Pancreas (tissue), 10 donors: ENCODE measurements around the gene CYYR1. TPM values are rescaled to one million over a fixed set of nuclear protein-coding genes. Genes with fewer than 3 reads are reported as not detected.

Experiments
- ATAC-seq, 4 donors: fragments of 200-7000 bp; cut with Tn5 transposase; one replicate each; pipeline versions ENCODE4 v1.8.0 to v1.9.1; 2020; ENCODE audit warnings: mild to moderate bottlenecking in 4 of 4, moderate library complexity in 4 of 4
- DNase-seq, 6 donors: peaks; one replicate each; pipeline ENCODE4 v3.0.0-alpha.2; 2020
- FAIRE-seq: peaks from 2 replicates; lab custom pipeline; 2012; peaks lifted over from hg19 to GRCh38; lab: Jason Lieb, UNC
- H3K27ac ChIP-seq, 4 donors: fragments of 200-600 bp; sonication (generic); 1 replicate in 3 of 4; 2 replicates in 1 of 4; pipeline versions ENCODE4 v1.5.0 to v1.8.0; 2020
- H3K27me3 ChIP-seq, 4 donors: fragments of 200-600 bp; one replicate each; pipeline ENCODE4 v1.8.0; 2021
- H3K36me3 ChIP-seq, 3 donors: fragments of 200-600 bp; sonication (generic) in 1 of 3; one replicate each; pipeline versions ENCODE4 v1.5.0 to v1.8.0; 2020 to 2021
- H3K4me1 ChIP-seq, 3 donors: fragments of 200-600 bp; one replicate each; pipeline ENCODE4 v1.8.0; 2021
- H3K4me3 ChIP-seq, 4 donors: fragments of 200-600 bp; sonication (generic) in 2 of 4; one replicate each; pipeline versions ENCODE4 v1.5.0 to v1.8.0; 2020 to 2021
- H3K9me3 ChIP-seq, 4 donors: fragments of 200-600 bp; one replicate each; pipeline ENCODE4 v1.8.0; 2021
- CTCF ChIP-seq, 4 donors: fragments of 200-600 bp; sonication (generic) in 3 of 4; IDR thresholded peaks; one replicate each; pipeline versions ENCODE4 v1.5.0 to v1.8.0; 2021; ENCODE audit warnings: antibody characterized with exemption in 4 of 4
- WGBS, 2 donors: extraction: QIAGEN DNeasy Blood & Tissue Kit; methylation state at CpG; one replicate each; pipeline ENCODE4 v1.1.7; 2013; 5-methylcytosine and 5-hydroxymethylcytosine counted together
- intact Hi-C, 3 donors: fragments of 100-400 bp; cut with DNase I; formaldehyde crosslinking; loops; one replicate each; pipeline versions ENCODE4 v1.11.1 to v1.14.2; 2022
- polyA plus RNA-seq, 2 donors: library from polyadenylated mRNA; stranded (reverse); fragments of 200-250 nt; gene quantifications; one replicate each; pipeline ENCODE4 v1.2.3, GENCODE V29; 2013
- total RNA-seq, 6 donors: library from RNA; stranded (reverse); fragmentation: NEBNext Ultra II Directional in 4 of 6; extraction: Animal tissue kit (Norgen Biotek cat#: 25700) in 4 of 6; gene quantifications; one replicate each; pipeline versions ENCODE4 v1.2.1 to v1.2.4, GENCODE V29; 2021 to 2023
- donor health status: healthy with polysubstance abuse.
- donor health status: DM: no; HTN: no; CAD: no; lungs with moderate emphysema.
- donor health status: DM: no; HTN: no; CAD: no.
- donor health status: control.
- donor health status: control.
- donor health status: Bipolar disorder and iron deficiency.
- donor health status: DM: yes; HTN: yes; CAD: no.
- donor health status: DM: no; HTN: no; CAD: no.
- donor health status: DM: no; HTN: no; CAD: no.
- donor health status: DM: yes; HTN: yes; CAD: no.

The CYYR1 gene
- total and polyA plus RNA-seq, 8 donors = 2.2 to 8.1 (median 4.0) TPM

DNA sequence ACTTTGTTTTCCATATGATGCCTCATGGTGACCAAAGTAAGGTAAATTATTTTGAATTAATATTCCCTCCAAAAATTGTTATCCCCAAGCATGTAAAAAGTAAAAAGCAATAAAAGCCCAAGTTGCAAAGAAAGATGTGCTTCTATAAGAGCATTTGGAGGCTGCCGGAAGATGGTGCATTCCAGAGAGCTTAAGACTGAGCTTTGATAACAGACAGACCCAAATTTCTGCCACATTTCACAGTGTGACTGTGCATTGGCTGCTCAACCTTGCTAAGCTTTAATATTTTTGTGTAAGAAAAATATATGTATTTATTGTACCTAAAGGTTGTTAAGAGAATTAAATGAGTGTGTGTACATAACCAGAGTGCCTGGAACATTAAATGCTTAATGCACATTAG, 67.9 kb downstream of the CYYR1 start:
- no peak for TF ChIP-seq CTCF (IDR thresholded peaks at IDR 0.05)
- intact Hi-C loops = no loop called here
- no peak overlapping the region for H3K4me3 ChIP-seq
- no peaks in the 10 kb centered on the region for H3K36me3 ChIP-seq
- no peaks in the 10 kb centered on the region for H3K4me1 ChIP-seq
- 89 to 97% methylated on average over 1 of the region's 1 CpG for WGBS, 2 donors
- FAIRE-seq = no peak
- H3K9me3 ChIP-seq = no peaks in the 10 kb centered on the region
- no peak for ATAC-seq
- DNase-seq = no peak
- H3K27me3 ChIP-seq = no peaks in the 10 kb centered on the region
- H3K27ac ChIP-seq = no peak overlapping the region

- no peaks in the 10 kb centered on the region for H3K27me3 ChIP-seq
- intact Hi-C loops = no loop called here
- DNase-seq (no peak), ATAC-seq (no peak), FAIRE-seq (no peak)
- H3K4me1 ChIP-seq = no peaks in the 10 kb centered on the region
- TF ChIP-seq CTCF (IDR thresholded peaks at IDR 0.05) = no peak
- no peaks in the 10 kb centered on the region for H3K36me3 ChIP-seq
- H3K27ac ChIP-seq = no peak overlapping the region
- H3K4me3 ChIP-seq = no peak overlapping the region
- no peaks in the 10 kb centered on the region for H3K9me3 ChIP-seq
- WGBS, 2 donors = 21 to 43% methylated on average over 2 of the region's 2 CpGs
These were observed 69.7 kb downstream of the CYYR1 start for GRCh38 chr21:26503414-26503813.

- DNase-seq (no peak), ATAC-seq (no peak), FAIRE-seq (no peak)
- no peaks in the 10 kb centered on the region for H3K36me3 ChIP-seq
- intact Hi-C loops = no loop called here
- TF ChIP-seq CTCF (IDR thresholded peaks at IDR 0.05) = no peak
- no peaks in the 10 kb centered on the region for H3K27me3 ChIP-seq
- 70 to 71% methylated on average over 3 of the region's 3 CpGs for WGBS, 2 donors
- no peak overlapping the region for H3K27ac ChIP-seq
- no peaks in the 10 kb centered on the region for H3K9me3 ChIP-seq
- no peaks in the 10 kb centered on the region for H3K4me1 ChIP-seq
- H3K4me3 ChIP-seq = no peak overlapping the region
These were observed 71.5 kb downstream of the CYYR1 start for GRCh38 chr21:26501495-26502021.

GRCh38 chr21:26499495-26499894, 73.6 kb downstream of the CYYR1 start:
- Histone ChIP-seq H3K36me3 (no peaks in the 10 kb centered on the region), H3K27me3 (no peaks in the 10 kb centered on the region), H3K27ac (no peak overlapping the region), H3K4me3 (no peak overlapping the region), H3K4me1 (no peaks in the 10 kb centered on the region), H3K9me3 (no peaks in the 10 kb centered on the region)
- DNase-seq (no peak), ATAC-seq (no peak), FAIRE-seq (no peak)
- intact Hi-C loops = no loop called here
- TF ChIP-seq CTCF (IDR thresholded peaks at IDR 0.05) = no peak

- FAIRE-seq (no peak), DNase-seq (no peak), ATAC-seq (no peak)
- H3K9me3 ChIP-seq = no peaks in the 10 kb centered on the region
- no peak for TF ChIP-seq CTCF (IDR thresholded peaks at IDR 0.05)
- no peak overlapping the region for H3K4me3 ChIP-seq
- intact Hi-C loops = no loop called here
- H3K27ac ChIP-seq = no peak overlapping the region
- no peaks in the 10 kb centered on the region for H3K4me1 ChIP-seq
- 72 to 79% methylated on average over 10 of the region's 10 CpGs for WGBS, 2 donors
- H3K27me3 ChIP-seq = no peaks in the 10 kb centered on the region
- no peaks in the 10 kb centered on the region for H3K36me3 ChIP-seq
These were observed 77.7 kb downstream of the CYYR1 start for GRCh38 chr21:26495283-26495849.
